HFFc6 (cell line): ENCODE measurements around the gene TLX3. TPM values are rescaled to one million over a fixed set of nuclear protein-coding genes. Genes with fewer than 3 reads are reported as not detected.

Experiments
- DNase-seq: peaks from one replicate; pipeline ENCODE4 v3.0.0-alpha.2; 2018
- H3K27ac Mint-ChIP-seq: 2 replicates; pipeline ENCODE4 v1.8.0; 2020; ENCODE audit warnings: mild to moderate bottlenecking, mixed read lengths
- H3K27me3 Mint-ChIP-seq: 2 replicates; pipeline ENCODE4 v1.8.0; 2021; ENCODE audit warnings: mild to moderate bottlenecking, moderate library complexity, mixed read lengths; ENCODE audit not compliant: insufficient read depth
- H3K36me3 Mint-ChIP-seq: 2 replicates; pipeline ENCODE4 v1.8.0; 2021; ENCODE audit warnings: low read depth, mixed read lengths
- H3K4me1 Mint-ChIP-seq: 2 replicates; pipeline ENCODE4 v1.8.0; 2020; ENCODE audit warnings: low read depth, mixed read lengths
- H3K4me3 Mint-ChIP-seq: 2 replicates; pipeline ENCODE4 v1.8.0; 2020; ENCODE audit warnings: mild to moderate bottlenecking, moderate library complexity, mixed read lengths
- H3K9me3 Mint-ChIP-seq: 2 replicates; pipeline ENCODE4 v1.8.0; 2020; ENCODE audit warnings: mild to moderate bottlenecking, mixed read lengths
- total RNA-seq, 6 experiments: library from RNA; stranded (reverse); fragmentation: NEBNext Ultra II Directional; extraction: Animal tissue kit (Norgen Biotek cat#: 25700); gene quantifications; 2 replicates in 1 of 6; 3 replicates in 5 of 6; pipeline ENCODE4 v1.2.3, GENCODE V29; 2021
- TF ChIP-seq, protein P1 (sequence below): fragments of 200-600 bp; sonication (generic); IDR thresholded peaks from 2 replicates; pipeline ENCODE4 v1.5.0; 2021; ENCODE audit warnings: antibody characterized with exemption, mild to moderate bottlenecking

The TLX3 gene
- total RNA-seq, 6 experiments from 2014 or later = not detected

GRCh38 chr5:171317230-171317629 lies 8.2 kb downstream of the TLX3 start:
- H3K27me3 Mint-ChIP-seq = peaks cover 79% of the 10 kb centered on the region
- no peak overlapping the region for H3K27ac Mint-ChIP-seq
- no peak overlapping the region for H3K4me3 Mint-ChIP-seq
- H3K9me3 Mint-ChIP-seq = no peaks in the 10 kb centered on the region; the same call in 1 of the 2 replicates
- TF ChIP-seq, protein P1, sequence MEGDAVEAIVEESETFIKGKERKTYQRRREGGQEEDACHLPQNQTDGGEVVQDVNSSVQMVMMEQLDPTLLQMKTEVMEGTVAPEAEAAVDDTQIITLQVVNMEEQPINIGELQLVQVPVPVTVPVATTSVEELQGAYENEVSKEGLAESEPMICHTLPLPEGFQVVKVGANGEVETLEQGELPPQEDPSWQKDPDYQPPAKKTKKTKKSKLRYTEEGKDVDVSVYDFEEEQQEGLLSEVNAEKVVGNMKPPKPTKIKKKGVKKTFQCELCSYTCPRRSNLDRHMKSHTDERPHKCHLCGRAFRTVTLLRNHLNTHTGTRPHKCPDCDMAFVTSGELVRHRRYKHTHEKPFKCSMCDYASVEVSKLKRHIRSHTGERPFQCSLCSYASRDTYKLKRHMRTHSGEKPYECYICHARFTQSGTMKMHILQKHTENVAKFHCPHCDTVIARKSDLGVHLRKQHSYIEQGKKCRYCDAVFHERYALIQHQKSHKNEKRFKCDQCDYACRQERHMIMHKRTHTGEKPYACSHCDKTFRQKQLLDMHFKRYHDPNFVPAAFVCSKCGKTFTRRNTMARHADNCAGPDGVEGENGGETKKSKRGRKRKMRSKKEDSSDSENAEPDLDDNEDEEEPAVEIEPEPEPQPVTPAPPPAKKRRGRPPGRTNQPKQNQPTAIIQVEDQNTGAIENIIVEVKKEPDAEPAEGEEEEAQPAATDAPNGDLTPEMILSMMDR = no peak
- no peaks in the 10 kb centered on the region for H3K36me3 Mint-ChIP-seq
- no peak for DNase-seq
- peaks cover 27% of the 10 kb centered on the region for H3K4me1 Mint-ChIP-seq

DNA sequence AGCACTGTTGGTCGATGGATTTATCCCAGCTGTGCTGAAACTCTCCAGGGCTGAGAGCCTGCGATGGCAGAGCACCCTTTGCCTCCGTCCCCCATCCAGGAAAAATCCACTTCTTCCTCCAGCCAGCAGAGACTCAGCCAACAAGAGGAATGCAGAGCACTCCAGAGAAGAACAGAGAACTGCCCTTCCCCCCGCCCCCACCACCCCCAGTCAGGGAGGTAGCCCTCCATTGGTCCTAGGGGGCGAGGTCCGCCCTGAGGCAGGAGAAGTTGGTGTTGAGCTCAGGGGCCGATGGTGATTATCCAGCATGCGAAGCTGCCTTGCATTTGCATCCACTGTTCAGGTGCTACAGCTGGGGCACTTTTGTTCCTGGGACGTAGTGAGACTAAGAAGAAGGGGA lies 9.0 kb downstream of the TLX3 start:
- H3K27me3 Mint-ChIP-seq = peaks cover 72% of the 10 kb centered on the region
- H3K27ac Mint-ChIP-seq = no peak overlapping the region
- DNase-seq = no peak
- no peaks in the 10 kb centered on the region for H3K36me3 Mint-ChIP-seq
- no peaks in the 10 kb centered on the region; the same call in 1 of the 2 replicates for H3K9me3 Mint-ChIP-seq
- TF ChIP-seq, protein P1 = no peak
- H3K4me1 Mint-ChIP-seq = peaks cover 22% of the 10 kb centered on the region
- no peak overlapping the region for H3K4me3 Mint-ChIP-seq

DNA sequence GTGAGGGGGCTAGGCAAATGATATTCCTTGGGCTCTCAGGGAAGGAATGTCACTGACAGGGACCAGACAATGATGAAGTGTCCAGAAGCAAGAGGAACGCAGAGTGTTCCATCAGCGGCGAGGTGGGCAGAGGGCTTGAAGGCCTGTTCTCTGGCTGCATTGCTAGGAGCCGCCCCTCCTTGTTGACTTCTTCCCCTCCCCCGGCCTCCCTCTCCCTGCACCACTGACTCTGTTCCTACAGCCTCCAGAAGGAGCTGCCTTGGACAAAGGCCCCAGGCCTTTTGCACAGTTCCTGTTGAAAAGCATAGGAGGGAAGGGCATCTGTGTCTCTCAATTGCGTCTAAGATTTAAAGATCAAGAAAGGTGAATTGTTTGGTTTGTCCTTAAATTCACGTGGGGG lies 12.4 kb downstream of the TLX3 start:
- Mint-ChIP-seq H3K9me3 (no peaks in the 10 kb centered on the region), H3K27ac (no peak overlapping the region), H3K4me1 (peaks cover 6% of the 10 kb centered on the region; the same call in 1 of the 2 replicates), H3K27me3 (peaks cover 74% of the 10 kb centered on the region), H3K4me3 (no peak overlapping the region), H3K36me3 (no peaks in the 10 kb centered on the region)
- TF ChIP-seq, protein P1 = no peak
- DNase-seq = no peak

- no peak overlapping the region for H3K27ac Mint-ChIP-seq
Measured at GRCh38 chr5:171322527-171322926, 13.5 kb downstream of the TLX3 start.

DNA sequence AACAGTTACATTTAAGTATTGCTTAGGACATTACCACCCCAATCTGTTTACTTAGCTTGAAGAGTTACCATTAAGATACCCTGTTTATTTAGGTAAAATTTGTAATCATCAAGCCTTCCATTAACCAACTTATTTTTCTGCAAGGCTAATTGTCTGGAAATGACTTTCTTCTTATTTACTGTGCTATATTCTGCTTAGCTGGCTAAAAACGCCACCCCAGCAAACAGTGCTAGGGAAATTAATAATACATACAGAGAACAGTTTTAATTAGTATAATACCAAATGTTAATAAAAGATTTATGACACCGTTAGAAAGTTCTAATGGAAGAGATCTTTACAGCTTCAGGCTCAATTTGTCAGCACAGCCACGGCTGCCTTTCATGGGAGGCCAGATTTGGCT lies 14.0 kb downstream of the TLX3 start:
- no peaks in the 10 kb centered on the region for H3K9me3 Mint-ChIP-seq
- TF ChIP-seq, protein P1 = no peak
- no peak for DNase-seq
- no peaks in the 10 kb centered on the region for H3K4me1 Mint-ChIP-seq
- H3K36me3 Mint-ChIP-seq = no peaks in the 10 kb centered on the region
- no peak overlapping the region for H3K27ac Mint-ChIP-seq
- no peak overlapping the region for H3K4me3 Mint-ChIP-seq
- H3K27me3 Mint-ChIP-seq = peaks cover 66% of the 10 kb centered on the region

More at GRCh38 chr5:171322527-171322926, 13.5 kb downstream of the TLX3 start:
- H3K4me3 Mint-ChIP-seq = no peak overlapping the region
- no peaks in the 10 kb centered on the region; the same call in 1 of the 2 replicates for H3K4me1 Mint-ChIP-seq
- peaks cover 69% of the 10 kb centered on the region for H3K27me3 Mint-ChIP-seq
- no peaks in the 10 kb centered on the region for H3K9me3 Mint-ChIP-seq
- no peaks in the 10 kb centered on the region for H3K36me3 Mint-ChIP-seq
- TF ChIP-seq, protein P1 = no peak
- no peak for DNase-seq
